ENCODE results near the gene ROR2.

DNA sequence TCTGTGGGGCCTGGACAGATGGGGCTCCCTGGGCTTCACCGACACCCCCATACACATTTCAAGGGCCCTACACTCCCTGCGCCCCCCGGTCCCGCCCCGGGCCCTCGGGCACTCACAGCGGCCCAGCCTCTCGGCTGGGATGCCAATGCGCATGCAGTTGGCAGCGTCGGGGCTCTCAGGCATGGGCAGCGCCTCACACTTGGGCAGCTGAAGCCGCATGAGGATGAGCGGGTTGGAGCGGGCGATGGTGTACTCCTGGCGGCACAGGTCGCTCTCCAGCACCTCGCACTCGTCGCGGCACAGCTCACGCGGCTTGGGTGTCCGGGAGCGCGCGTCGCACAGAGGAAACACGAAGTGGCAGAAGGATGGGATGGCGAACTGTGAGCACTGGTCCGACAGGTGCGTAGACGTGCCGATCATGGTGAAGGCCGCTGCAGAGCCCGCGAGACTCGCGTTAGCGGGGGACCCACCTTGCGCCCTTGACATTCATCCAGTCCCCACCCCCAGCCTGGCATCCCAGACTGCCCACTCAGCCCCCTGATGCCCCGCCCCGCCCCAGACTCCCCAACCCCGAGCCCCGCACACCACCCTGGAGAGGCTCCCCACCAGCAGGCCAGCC is 216.9 kb downstream of the ROR2 start:
- TF ChIP-seq, protein P1, sequence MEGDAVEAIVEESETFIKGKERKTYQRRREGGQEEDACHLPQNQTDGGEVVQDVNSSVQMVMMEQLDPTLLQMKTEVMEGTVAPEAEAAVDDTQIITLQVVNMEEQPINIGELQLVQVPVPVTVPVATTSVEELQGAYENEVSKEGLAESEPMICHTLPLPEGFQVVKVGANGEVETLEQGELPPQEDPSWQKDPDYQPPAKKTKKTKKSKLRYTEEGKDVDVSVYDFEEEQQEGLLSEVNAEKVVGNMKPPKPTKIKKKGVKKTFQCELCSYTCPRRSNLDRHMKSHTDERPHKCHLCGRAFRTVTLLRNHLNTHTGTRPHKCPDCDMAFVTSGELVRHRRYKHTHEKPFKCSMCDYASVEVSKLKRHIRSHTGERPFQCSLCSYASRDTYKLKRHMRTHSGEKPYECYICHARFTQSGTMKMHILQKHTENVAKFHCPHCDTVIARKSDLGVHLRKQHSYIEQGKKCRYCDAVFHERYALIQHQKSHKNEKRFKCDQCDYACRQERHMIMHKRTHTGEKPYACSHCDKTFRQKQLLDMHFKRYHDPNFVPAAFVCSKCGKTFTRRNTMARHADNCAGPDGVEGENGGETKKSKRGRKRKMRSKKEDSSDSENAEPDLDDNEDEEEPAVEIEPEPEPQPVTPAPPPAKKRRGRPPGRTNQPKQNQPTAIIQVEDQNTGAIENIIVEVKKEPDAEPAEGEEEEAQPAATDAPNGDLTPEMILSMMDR (IDR thresholded peaks at IDR 0.05), result no peak
- TF ChIP-seq POLR2A (IDR thresholded peaks at IDR 0.05), result no peak
- no peak for TF ChIP-seq EP300 (IDR thresholded peaks at IDR 0.05)
